ENCODE data around the gene HNRNPH1.

HNRNPH1 gene

GRCh38 chr5:179618923-179619554 is 4.4 kb downstream of the HNRNPH1 start:
- peaks cover 13% of the 10 kb centered on the region for H3K36me3 ChIP-seq (ENCODE audit: control insufficient read depth, insufficient read depth, low read length)

DNA sequence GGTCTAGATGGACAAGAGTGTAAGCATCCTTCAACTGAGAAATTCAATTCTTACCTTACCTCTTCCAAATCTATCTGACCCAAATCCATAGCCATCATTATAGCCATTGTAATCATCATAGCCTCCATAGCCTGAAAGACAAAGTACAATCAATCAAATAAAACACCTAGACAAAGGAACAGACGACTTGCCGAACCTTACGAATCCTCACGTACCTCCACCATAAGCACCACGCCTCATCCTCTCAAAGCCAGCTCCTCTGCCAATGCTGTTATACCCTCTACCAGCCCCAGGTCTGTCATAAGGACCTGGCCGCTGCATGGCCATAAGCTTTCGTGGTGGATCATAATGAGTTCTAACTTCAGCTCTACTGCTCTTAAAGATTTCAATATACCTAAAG is 5.5 kb downstream of the HNRNPH1 start:
- Histone ChIP-seq H3K4me1 (ENCODE audit: control insufficient read depth, insufficient read depth, low read length) (peaks cover 24% of the 10 kb centered on the region), H3K9ac (ENCODE audit: low read length) (no peak overlapping the region), H3K36me3 (ENCODE audit: control insufficient read depth, insufficient read depth, low read length) (peaks cover 21% of the 10 kb centered on the region), H3K4me3 (ENCODE audit: low read length) (no peak overlapping the region), H3K9me3 (ENCODE audit: control insufficient read depth, low read length) (no peaks in the 10 kb centered on the region), H3K27me3 (ENCODE audit: control insufficient read depth, insufficient read depth, low read length) (no peaks in the 10 kb centered on the region)

More at GRCh38 chr5:179618923-179619554, 4.4 kb downstream of the HNRNPH1 start:
- Histone ChIP-seq H3K4me3 (ENCODE audit: low read length) (no peak overlapping the region), H3K9ac (ENCODE audit: low read length) (no peak overlapping the region), H3K27me3 (ENCODE audit: control insufficient read depth, insufficient read depth, low read length) (no peaks in the 10 kb centered on the region), H3K9me3 (ENCODE audit: control insufficient read depth, low read length) (no peaks in the 10 kb centered on the region), H3K4me1 (ENCODE audit: control insufficient read depth, insufficient read depth, low read length) (peaks cover 24% of the 10 kb centered on the region)

GRCh38 chr5:179616002-179616594 is 7.4 kb downstream of the HNRNPH1 start:
- Histone ChIP-seq H3K4me1 (ENCODE audit: control insufficient read depth, insufficient read depth, low read length) (peaks cover 18% of the 10 kb centered on the region), H3K4me3 (ENCODE audit: low read length) (no peak overlapping the region), H3K9ac (ENCODE audit: low read length) (no peak overlapping the region), H3K36me3 (ENCODE audit: control insufficient read depth, insufficient read depth, low read length) (peaks cover 26% of the 10 kb centered on the region), H3K27me3 (ENCODE audit: control insufficient read depth, insufficient read depth, low read length) (no peaks in the 10 kb centered on the region), H3K9me3 (ENCODE audit: control insufficient read depth, low read length) (no peaks in the 10 kb centered on the region)

DNA sequence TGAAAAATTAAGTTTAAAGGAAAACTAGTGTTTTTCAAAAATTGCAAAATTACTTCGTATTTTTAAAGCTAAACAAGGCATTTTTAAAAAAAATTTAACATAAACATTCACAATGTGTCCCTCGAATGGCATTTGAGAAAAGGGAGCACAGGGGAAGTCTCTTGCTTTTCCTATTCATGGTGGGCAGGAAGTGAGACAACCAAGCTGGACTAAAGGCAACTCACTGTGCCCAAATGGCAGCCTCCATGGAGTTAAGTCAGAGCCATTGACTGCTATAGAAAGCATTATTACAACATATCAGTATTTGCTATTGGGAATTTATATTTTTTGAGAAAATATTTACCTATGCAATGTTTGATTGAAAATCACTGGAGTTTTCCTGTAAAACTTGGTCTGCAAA is 8.3 kb downstream of the HNRNPH1 start:
- Histone ChIP-seq H3K4me3 (ENCODE audit: low read length) (no peak overlapping the region), H3K9ac (ENCODE audit: low read length) (no peak overlapping the region), H3K36me3 (ENCODE audit: control insufficient read depth, insufficient read depth, low read length) (peaks cover 30% of the 10 kb centered on the region), H3K9me3 (ENCODE audit: control insufficient read depth, low read length) (no peaks in the 10 kb centered on the region), H3K4me1 (ENCODE audit: control insufficient read depth, insufficient read depth, low read length) (peaks cover 10% of the 10 kb centered on the region), H3K27me3 (ENCODE audit: control insufficient read depth, insufficient read depth, low read length) (no peaks in the 10 kb centered on the region)

- no peak overlapping the region for H3K4me3 ChIP-seq (ENCODE audit: low read length)
- H3K9me3 ChIP-seq (ENCODE audit: control insufficient read depth, low read length): no peaks in the 10 kb centered on the region
- no peaks in the 10 kb centered on the region for H3K27me3 ChIP-seq (ENCODE audit: control insufficient read depth, insufficient read depth, low read length)
- H3K9ac ChIP-seq (ENCODE audit: low read length): no peak overlapping the region
- H3K4me1 ChIP-seq (ENCODE audit: control insufficient read depth, insufficient read depth, low read length): peaks cover 7% of the 10 kb centered on the region
- peaks cover 34% of the 10 kb centered on the region for H3K36me3 ChIP-seq (ENCODE audit: control insufficient read depth, insufficient read depth, low read length)
These were observed 8.7 kb downstream of the HNRNPH1 start for GRCh38 chr5:179614745-179615144.

DNA sequence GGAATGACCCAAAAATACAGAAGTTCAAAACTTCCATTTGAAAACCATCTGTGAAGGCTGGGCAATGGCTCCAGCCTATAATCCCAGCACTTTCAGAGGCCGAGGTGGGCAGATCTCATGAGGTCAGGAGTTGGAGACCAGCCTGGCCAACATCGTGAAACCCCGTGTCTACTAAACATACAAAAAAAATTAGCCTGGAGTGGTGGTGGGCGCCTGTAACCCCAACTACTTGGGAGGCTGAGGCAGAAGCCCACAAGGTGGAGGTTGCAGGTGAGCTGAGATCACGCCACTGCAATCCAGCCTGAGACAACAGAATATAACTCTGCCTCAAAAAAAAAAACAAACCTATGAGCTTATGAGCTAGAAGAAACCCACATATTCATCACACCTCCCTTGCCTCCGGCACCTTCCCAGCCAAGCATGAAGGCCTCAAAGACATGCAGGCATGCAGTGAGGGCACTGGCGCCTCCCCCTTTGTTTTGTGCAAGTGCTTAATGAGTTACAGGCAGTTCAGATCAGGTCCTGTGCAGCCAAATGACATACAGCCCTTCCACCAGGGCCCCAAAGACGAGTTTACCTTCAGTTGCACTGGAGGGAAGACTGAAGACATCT is 9.9 kb downstream of the HNRNPH1 start:
- Histone ChIP-seq H3K9me3 (ENCODE audit: control insufficient read depth, low read length) (no peaks in the 10 kb centered on the region), H3K4me1 (ENCODE audit: control insufficient read depth, insufficient read depth, low read length) (no peaks in the 10 kb centered on the region), H3K27me3 (ENCODE audit: control insufficient read depth, insufficient read depth, low read length) (no peaks in the 10 kb centered on the region), H3K9ac (ENCODE audit: low read length) (no peak overlapping the region), H3K4me3 (ENCODE audit: low read length) (no peak overlapping the region), H3K36me3 (ENCODE audit: control insufficient read depth, insufficient read depth, low read length) (peaks cover 37% of the 10 kb centered on the region)

DNA sequence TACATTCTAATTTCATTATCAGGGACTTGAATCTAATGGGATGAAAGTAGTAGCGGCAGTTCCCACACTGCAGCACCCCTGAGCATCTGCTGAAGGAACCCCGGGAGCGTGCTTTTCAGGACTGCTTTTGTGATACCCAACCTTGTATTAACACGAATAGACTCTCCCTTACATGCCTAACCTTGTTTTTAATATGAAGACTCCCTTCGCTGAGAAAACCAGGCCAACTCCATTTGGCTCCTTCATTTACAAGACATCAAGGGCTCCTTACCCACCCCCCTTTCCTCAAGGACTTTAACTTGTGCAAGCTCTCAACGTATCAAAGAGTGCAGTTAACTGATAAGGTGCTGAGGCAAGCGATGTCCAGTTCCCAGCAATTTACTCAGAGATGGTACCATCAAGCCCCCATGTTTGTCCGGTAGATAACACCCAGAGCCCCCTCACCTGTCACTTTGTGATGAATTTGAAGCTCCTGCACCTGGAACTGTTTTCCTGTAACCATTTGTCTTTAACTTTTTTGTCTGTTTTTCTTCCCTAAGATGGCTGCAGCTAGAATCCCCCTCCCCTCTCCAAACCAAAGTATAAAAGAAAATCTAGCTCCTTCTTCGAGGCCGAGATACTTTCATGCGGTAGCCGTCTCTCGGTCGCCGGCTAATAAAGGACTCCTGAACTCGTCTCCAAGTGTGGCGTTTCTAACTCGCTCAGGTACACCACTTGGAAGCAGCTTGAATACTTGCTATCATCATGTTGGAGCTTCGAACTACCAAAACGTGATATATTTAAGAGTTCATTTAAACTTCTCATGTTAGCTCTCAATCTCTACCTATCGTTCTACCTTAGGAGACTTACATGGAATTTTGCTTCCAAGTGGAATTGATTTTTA is 10.7 kb downstream of the HNRNPH1 start:
- H3K4me3 ChIP-seq (ENCODE audit: low read length): no peak overlapping the region
- no peaks in the 10 kb centered on the region for H3K9me3 ChIP-seq (ENCODE audit: control insufficient read depth, low read length)
- H3K4me1 ChIP-seq (ENCODE audit: control insufficient read depth, insufficient read depth, low read length): peaks cover 3% of the 10 kb centered on the region
- no peaks in the 10 kb centered on the region for H3K27me3 ChIP-seq (ENCODE audit: control insufficient read depth, insufficient read depth, low read length)
- H3K9ac ChIP-seq (ENCODE audit: low read length): no peak overlapping the region
- peaks cover 40% of the 10 kb centered on the region for H3K36me3 ChIP-seq (ENCODE audit: control insufficient read depth, insufficient read depth, low read length)

GRCh38 chr5:179610903-179611265 is 12.6 kb downstream of the HNRNPH1 start:
- no peaks in the 10 kb centered on the region for H3K9me3 ChIP-seq (ENCODE audit: control insufficient read depth, low read length)
- peak overlapping the region; percentile 17 for H3K9ac ChIP-seq (ENCODE audit: low read length)
- H3K36me3 ChIP-seq (ENCODE audit: control insufficient read depth, insufficient read depth, low read length): peaks cover 42% of the 10 kb centered on the region
- peaks cover 3% of the 10 kb centered on the region for H3K4me1 ChIP-seq (ENCODE audit: control insufficient read depth, insufficient read depth, low read length)
- no peaks in the 10 kb centered on the region for H3K27me3 ChIP-seq (ENCODE audit: control insufficient read depth, insufficient read depth, low read length)
- H3K4me3 ChIP-seq (ENCODE audit: low read length): no peak overlapping the region

DNA sequence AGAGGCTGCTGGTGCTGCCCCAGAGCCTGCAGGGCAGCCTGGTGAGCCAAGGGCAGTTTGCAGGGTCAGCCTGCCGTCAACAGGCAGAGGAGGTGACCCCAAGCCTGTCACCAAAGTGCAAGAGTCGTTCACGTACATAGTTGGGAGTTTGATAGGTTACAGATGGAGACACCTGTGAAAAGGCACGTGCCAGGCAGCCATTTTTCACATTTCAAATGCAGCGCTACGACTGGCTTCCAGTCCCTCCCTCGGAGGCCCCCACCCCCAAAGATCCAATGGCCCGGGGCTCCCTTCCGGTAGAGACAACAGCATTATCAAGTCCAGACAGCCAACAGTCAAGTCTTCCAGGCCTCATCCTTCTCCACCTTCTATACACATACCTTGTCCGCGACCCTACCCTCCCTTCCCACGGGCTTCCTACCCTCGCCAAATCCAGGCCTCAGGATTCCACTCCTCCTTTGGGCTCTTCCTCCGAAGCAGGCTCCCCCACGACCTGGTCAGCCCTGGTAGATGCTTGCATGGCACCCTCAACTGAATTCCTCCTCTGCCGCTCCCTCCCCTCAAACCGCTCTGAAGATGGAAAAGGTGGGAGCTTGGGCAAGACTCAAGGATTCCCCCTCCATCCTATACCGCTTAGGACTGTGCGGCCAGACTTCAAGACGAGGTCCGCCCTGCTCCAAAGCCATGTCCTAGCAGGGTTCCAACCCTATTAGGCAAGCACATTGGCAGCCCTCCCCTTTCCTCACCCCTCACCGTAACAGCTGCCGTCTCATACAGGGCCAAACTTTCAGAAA is 13.2 kb downstream of the HNRNPH1 start:
- Histone ChIP-seq H3K4me1 (ENCODE audit: control insufficient read depth, insufficient read depth, low read length) (peaks cover 3% of the 10 kb centered on the region), H3K36me3 (ENCODE audit: control insufficient read depth, insufficient read depth, low read length) (peaks cover 40% of the 10 kb centered on the region), H3K27me3 (ENCODE audit: control insufficient read depth, insufficient read depth, low read length) (no peaks in the 10 kb centered on the region), H3K9ac (ENCODE audit: low read length) (peak overlapping the region; percentile 17), H3K4me3 (ENCODE audit: low read length) (no peak overlapping the region), H3K9me3 (ENCODE audit: control insufficient read depth, low read length) (no peaks in the 10 kb centered on the region)

DNA sequence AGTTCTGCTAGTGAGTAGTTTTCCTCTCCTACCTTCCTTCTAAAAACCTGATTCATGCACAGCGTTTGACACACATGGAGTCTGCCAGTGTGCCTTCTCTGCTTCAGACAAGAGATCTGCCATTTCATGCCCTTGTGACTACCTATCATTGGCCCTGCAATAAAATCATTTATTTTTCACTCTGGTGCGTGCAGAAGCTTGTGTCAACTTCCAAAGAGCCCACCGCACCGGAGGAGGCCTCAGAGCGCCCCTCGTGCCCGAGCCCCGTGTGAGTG is 13.7 kb downstream of the HNRNPH1 start:
- Histone ChIP-seq H3K4me3 (ENCODE audit: low read length) (no peak overlapping the region), H3K9ac (ENCODE audit: low read length) (no peak overlapping the region), H3K36me3 (ENCODE audit: control insufficient read depth, insufficient read depth, low read length) (peaks cover 38% of the 10 kb centered on the region), H3K4me1 (ENCODE audit: control insufficient read depth, insufficient read depth, low read length) (peaks cover 3% of the 10 kb centered on the region), H3K9me3 (ENCODE audit: control insufficient read depth, low read length) (no peaks in the 10 kb centered on the region), H3K27me3 (ENCODE audit: control insufficient read depth, insufficient read depth, low read length) (no peaks in the 10 kb centered on the region)

DNA sequence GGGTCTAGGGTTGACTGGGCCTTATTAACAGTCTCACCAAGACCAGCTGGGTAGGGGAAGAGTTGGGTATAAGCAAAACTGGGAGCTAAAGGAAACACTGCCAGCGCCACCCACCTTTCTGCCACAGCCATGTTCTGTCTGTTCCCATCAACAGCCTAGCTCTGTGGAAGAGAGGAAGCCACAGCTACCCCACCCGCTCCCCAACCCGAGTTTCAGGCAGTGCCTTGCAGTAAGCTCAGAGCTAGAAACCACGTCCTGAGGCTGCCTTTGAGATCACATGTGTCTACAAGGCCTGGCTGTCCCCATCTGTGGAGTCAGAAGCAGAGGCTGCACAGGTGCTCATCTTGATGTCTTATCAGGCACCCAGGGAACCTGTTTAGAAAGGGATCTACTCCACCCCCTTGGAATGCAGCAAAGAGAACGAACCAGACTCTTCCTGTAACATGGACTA is 15.3 kb downstream of the HNRNPH1 start:
- peaks cover 31% of the 10 kb centered on the region for H3K36me3 ChIP-seq (ENCODE audit: control insufficient read depth, insufficient read depth, low read length)
- H3K9me3 ChIP-seq (ENCODE audit: control insufficient read depth, low read length): no peaks in the 10 kb centered on the region
- H3K9ac ChIP-seq (ENCODE audit: low read length): no peak overlapping the region
- H3K4me1 ChIP-seq (ENCODE audit: control insufficient read depth, insufficient read depth, low read length): peaks cover 3% of the 10 kb centered on the region
- no peaks in the 10 kb centered on the region for H3K27me3 ChIP-seq (ENCODE audit: control insufficient read depth, insufficient read depth, low read length)
- no peak overlapping the region for H3K4me3 ChIP-seq (ENCODE audit: low read length)
